HCT116 (cell line): ENCODE data around the gene ALKBH4. TPM values are rescaled to one million over a fixed set of nuclear protein-coding genes. Genes with fewer than 3 reads are reported as not detected.

Source experiments
- ATAC-seq: fragments of 200-7000 bp; cut with Tn5 transposase; 2 replicates; pipeline ENCODE4 v1.9.1; 2020; ENCODE audit warnings: mild to moderate bottlenecking, moderate library complexity
- BruUV-seq: library from RNA; stranded (reverse); fragments of 400-500 nt; replicated peaks from 2 replicates; lab custom pipeline; 2021; lab: Mats Ljungman, UMichigan
- CTCF ChIA-PET: fragments of 300-600 bp; sonication (Branson Sonifier 250); formaldehyde crosslinking; loops from one replicate; lab custom pipeline; 2021; ENCODE audit warnings: antibody characterized with exemption; lab: Charles Lee
- POLR2A ChIA-PET: fragments of 300-600, 350-600 bp; sonication (Branson Sonifier 250); formaldehyde crosslinking; loops from one replicate; lab custom pipeline; 2021; ENCODE audit warnings: antibody characterized with exemption; lab: Charles Lee
- RAD21 ChIA-PET, 2 experiments: fragments of 300-600 bp; sonication (Branson Sonifier 250); formaldehyde crosslinking; loops; one replicate each; lab custom pipeline; 2023; ENCODE audit warnings: low total read pairs in 2 of 2; ENCODE audit not compliant: uncharacterized antibody in 2 of 2, unreplicated experiment in 2 of 2, low non-redundant PET in 1 of 2; lab: Charles Lee
- DNase-seq: peaks from one replicate; pipeline ENCODE4 v3.0.0-alpha.2; 2010; ENCODE audit warnings: low read depth, low spot score
- H2AFZ ChIP-seq: fragments of 200-600 bp; shearing (Covaris generic), sonication (generic); 2 replicates; pipeline ENCODE4 v1.6.1; 2017; ENCODE audit warnings: low read depth, mixed run types, mixed read lengths, antibody characterized with exemption, low read length; ENCODE audit not compliant: poor library complexity, severe bottlenecking
- H3K27ac ChIP-seq: 2 replicates; pipeline ENCODE4 v1.5.1; 2012; ENCODE audit warnings: low read depth, low read length
- H3K27me3 ChIP-seq: fragments of 200-600 bp; sonication (generic); 2 replicates; pipeline ENCODE4 v1.6.1; 2016; ENCODE audit warnings: mixed run types, low read length, mixed read lengths; ENCODE audit not compliant: insufficient read depth
- H3K36me3 ChIP-seq, 2 experiments: fragments of 200-500 bp in 1 of 2; fragments of 200-600 bp in 1 of 2; sonication (Bioruptor generic) in 1 of 2; sonication (generic) in 1 of 2; 2 replicates each; pipeline versions ENCODE4 v1.5.1 to v1.6.1; 2014 to 2016; ENCODE audit warnings: low read length in 2 of 2, inconsistent platforms in 1 of 2, mixed read lengths in 1 of 2, mixed run types in 1 of 2; ENCODE audit not compliant: insufficient read depth in 2 of 2, control insufficient read depth in 1 of 2
- H3K4me1 ChIP-seq, 2 experiments: fragments of 200-600 bp in 1 of 2; sonication (generic) in 1 of 2; 2 replicates each; pipeline versions ENCODE4 v1.5.1 to v1.6.1; 2012 to 2017; ENCODE audit warnings: low read length in 2 of 2, inconsistent platforms in 1 of 2, mild to moderate bottlenecking in 1 of 2, mixed read lengths in 1 of 2, mixed run types in 1 of 2, moderate library complexity in 1 of 2; ENCODE audit not compliant: insufficient read depth in 2 of 2, control insufficient read depth in 1 of 2
- H3K4me2 ChIP-seq: fragments of 200-600 bp; sonication (generic); 2 replicates; pipeline ENCODE4 v1.6.1; 2017; ENCODE audit warnings: mixed run types, low read length, mixed read lengths
- H3K4me3 ChIP-seq, 2 experiments: fragments of 200-600 bp in 1 of 2; sonication (generic) in 1 of 2; replicated peaks in 1 of 2; 2 replicates each; pipeline ENCODE4 v1.5.1; 2011 to 2016; ENCODE audit warnings: low read length in 2 of 2, control low read depth in 1 of 2, low read depth in 1 of 2, mild to moderate bottlenecking in 1 of 2, mixed read lengths in 1 of 2, mixed run types in 1 of 2
- H3K79me2 ChIP-seq: fragments of 200-600 bp; sonication (generic); 2 replicates; pipeline ENCODE4 v1.6.1; 2017; ENCODE audit warnings: mild to moderate bottlenecking, mixed run types, low read length, moderate library complexity, mixed read lengths; ENCODE audit not compliant: insufficient read depth
- H3K9ac ChIP-seq: fragments of 200-600 bp; sonication (generic); 2 replicates; pipeline ENCODE4 v1.6.1; 2016; ENCODE audit warnings: low read length, mixed read lengths
- H3K9me2 ChIP-seq: fragments of 200-600 bp; sonication (generic), shearing (Covaris generic); 2 replicates; pipeline ENCODE4 v1.6.1; 2017; ENCODE audit warnings: mixed run types, mild to moderate bottlenecking, moderate library complexity; ENCODE audit not compliant: insufficient read depth
- H3K9me3 ChIP-seq, 2 experiments: fragments of 200-500 bp in 1 of 2; fragments of 200-600 bp in 1 of 2; sonication (Bioruptor generic) in 1 of 2; sonication (generic) in 1 of 2; 2 replicates each; pipeline ENCODE4 v1.6.1; 2014 to 2017; ENCODE audit warnings: low read length in 2 of 2, mixed read lengths in 2 of 2, inconsistent platforms in 1 of 2, low read depth in 1 of 2, mild to moderate bottlenecking in 1 of 2, mixed run types in 1 of 2, moderate library complexity in 1 of 2; ENCODE audit not compliant: control insufficient read depth in 1 of 2, insufficient read depth in 1 of 2
- H4K20me1 ChIP-seq: fragments of 200-600 bp; sonication (generic), shearing (Covaris generic); 2 replicates; pipeline ENCODE4 v1.6.1; 2017; ENCODE audit warnings: mixed run types, mild to moderate bottlenecking, moderate library complexity; ENCODE audit not compliant: insufficient read depth
- ATF3 ChIP-seq: IDR thresholded peaks from 2 replicates; pipeline ENCODE4 v1.6.1; 2012
- CBX3 ChIP-seq: IDR thresholded peaks from 2 replicates; pipeline ENCODE4 v1.6.1; 2012; ENCODE audit warnings: low read depth
- EGR1 ChIP-seq: IDR thresholded peaks from 2 replicates; pipeline ENCODE4 v1.6.1; 2012; ENCODE audit warnings: low read depth
- EZH2 ChIP-seq: fragments of 200-600 bp; sonication (generic); IDR thresholded peaks from 2 replicates; pipeline ENCODE4 v1.6.1; 2017; ENCODE audit warnings: antibody characterized with exemption, mixed run types
- EZH2phosphoT487 ChIP-seq: fragments of 200-600 bp; IDR thresholded peaks from 2 replicates; pipeline ENCODE4 v1.6.1; 2018; ENCODE audit warnings: antibody characterized with exemption, borderline replicate concordance
- FOSL1 ChIP-seq: IDR thresholded peaks from 2 replicates; pipeline ENCODE4 v1.6.1; 2012; ENCODE audit warnings: low read depth
- POLR2AphosphoS5 ChIP-seq: IDR thresholded peaks from 2 replicates; pipeline ENCODE4 v1.6.1; 2011; ENCODE audit warnings: mild to moderate bottlenecking, low read depth, low read length, moderate library complexity
- SIN3A ChIP-seq: IDR thresholded peaks from 2 replicates; pipeline ENCODE4 v1.6.1; 2012; ENCODE audit warnings: low read depth
- SP1 ChIP-seq: IDR thresholded peaks from 2 replicates; pipeline ENCODE4 v1.6.1; 2012; ENCODE audit warnings: low read depth
- SRF ChIP-seq: IDR thresholded peaks from 2 replicates; pipeline ENCODE4 v1.6.1; 2012; ENCODE audit warnings: low read depth
- YY1 ChIP-seq: IDR thresholded peaks from 2 replicates; pipeline ENCODE4 v1.6.1; 2011; ENCODE audit warnings: low read length, low read depth, moderate library complexity, mild to moderate bottlenecking; ENCODE audit not compliant: insufficient replicate concordance; ENCODE audit errors: extremely low read depth
- ZBTB33 ChIP-seq: IDR thresholded peaks from 2 replicates; pipeline ENCODE4 v1.6.1; 2011; ENCODE audit warnings: mild to moderate bottlenecking, low read length, moderate library complexity; ENCODE audit not compliant: insufficient replicate concordance; ENCODE audit errors: extremely low read depth
- intact Hi-C: fragments of 100-400 bp; cut with micrococcal nuclease; formaldehyde crosslinking; loops from 2 replicates; pipeline ENCODE4 v1.10.0; 2022
- total RNA-seq: library from RNA; stranded (reverse); gene quantifications from one replicate; pipeline ENCODE4 v1.2.1, GENCODE V29; 2021; ENCODE audit not compliant: unreplicated experiment

ALKBH4 gene
- total RNA-seq, 1 experiment from 2014 or later: 14.9 TPM

DNA sequence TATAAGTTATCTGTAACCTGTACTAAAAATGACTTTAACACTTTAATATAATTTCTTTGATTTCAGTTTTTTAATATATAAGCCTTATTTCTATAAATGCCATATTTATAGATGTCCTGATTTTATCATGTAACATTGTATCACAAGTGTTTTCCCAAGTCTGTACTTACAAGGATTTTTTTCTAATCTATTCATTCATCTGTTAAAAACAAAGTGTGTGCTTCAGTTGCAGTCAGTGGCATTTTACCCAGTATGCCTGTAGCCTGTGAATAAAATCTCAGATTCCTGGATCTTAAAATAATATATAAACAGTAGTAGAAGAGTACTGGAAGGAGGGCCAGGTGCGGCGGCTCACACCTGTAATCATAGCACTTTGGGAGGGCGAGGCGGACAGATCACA is 51.1 kb downstream of the ALKBH4 start:
- TF ChIP-seq ATF3 (no peak), SP1 (no peak), YY1 (no peak), SRF (no peak), CBX3 (no peak), EZH2phosphoT487 (no peak), EZH2 (no peak), SIN3A (no peak), ZBTB33 (no peak), EGR1 (no peak), FOSL1 (no peak), POLR2AphosphoS5 (no peak)
- no peaks in the 10 kb centered on the region for H3K9me2 ChIP-seq
- ChIA-PET CTCF (no interaction called here), POLR2A (no interaction called here), RAD21 (no interaction called here)
- H3K4me1 ChIP-seq: no peaks in the 10 kb centered on the region
- no peak overlapping the region for H3K27ac ChIP-seq
- H3K9ac ChIP-seq: no peak overlapping the region
- ATAC-seq (no peak), DNase-seq (no peak)
- no TSS peak for BruUV-seq
- no peaks in the 10 kb centered on the region for H3K9me3 ChIP-seq
- intact Hi-C loops: no loop called here
- H3K4me3 ChIP-seq: no peak overlapping the region
- no peaks in the 10 kb centered on the region for H4K20me1 ChIP-seq
- no peaks in the 10 kb centered on the region for H3K27me3 ChIP-seq
- H3K36me3 ChIP-seq: peaks cover 20 to 33% of the 10 kb centered on the region in 2 experiments
- no peak overlapping the region for H3K4me2 ChIP-seq
- peaks cover 19% of the 10 kb centered on the region; the same call in 1 of the 2 replicates for H3K79me2 ChIP-seq
- H2AFZ ChIP-seq: no peak overlapping the region
